K562 (cell line): ENCODE measurements around the gene GHDC. TPM values are rescaled to one million over a fixed set of nuclear protein-coding genes. Genes with fewer than 3 reads are reported as not detected.
A peak's percentile ranks its signal among the peaks of the same experiment; 100 is the strongest.

Experiments used
- CCNT2 ChIP-seq: IDR thresholded peaks from 2 replicates; pipeline ENCODE4 v1.6.1; 2011; ENCODE audit warnings: borderline replicate concordance, low read depth, mild to moderate bottlenecking, moderate library complexity, mixed read lengths, low read length; ENCODE audit not compliant: insufficient read length; ENCODE audit errors: extremely low read depth
- ETV1 ChIP-seq: fragments of 450-650 bp; conservative IDR thresholded peaks from 2 replicates; pipeline ENCODE4 v1.6.1; 2016; ENCODE audit warnings: missing genetic modification characterization, control low read depth, low read depth, missing compliant biosample characterization
- ETV6 ChIP-seq, 3 experiments: fragments of 150-350 bp in 1 of 3; sonication (generic) in 1 of 3; formaldehyde crosslinking in 1 of 3; IDR thresholded peaks; 2 replicates each; pipeline versions ENCODE4 v1.6.1 to v1.8.0; 2014 to 2022; ENCODE audit warnings: borderline replicate concordance in 2 of 3, low read depth in 2 of 3, antibody characterized with exemption in 1 of 3, low read length in 1 of 3, mild to moderate bottlenecking in 1 of 3, missing genetic modification reagents in 1 of 3
- L3MBTL2 ChIP-seq: fragments of 450-650 bp; IDR thresholded peaks from 2 replicates; pipeline ENCODE4 v1.6.1; 2016; ENCODE audit warnings: mild to moderate bottlenecking, moderate library complexity
- LARP7 ChIP-seq: fragments of 450-650 bp; IDR thresholded peaks from 2 replicates; pipeline ENCODE4 v1.6.1; 2016
- MCM7 ChIP-seq, 2 experiments: fragments of 450-650 bp; IDR thresholded peaks; 2 replicates each; pipeline ENCODE4 v1.6.1; 2016 to 2018
- NCOA1 ChIP-seq: fragments of 450-650 bp; IDR thresholded peaks from 2 replicates; pipeline ENCODE4 v1.6.1; 2016; ENCODE audit warnings: low read depth
- NEUROD1 ChIP-seq: fragments of 150-350 bp; IDR thresholded peaks from 2 replicates; pipeline ENCODE4 v1.6.1; 2014; ENCODE audit warnings: borderline replicate concordance, low read length, low read depth; ENCODE audit not compliant: partially characterized antibody
- POLR2AphosphoS5 ChIP-seq: IDR thresholded peaks from 2 replicates; pipeline ENCODE4 v1.6.1; 2011; ENCODE audit warnings: mild to moderate bottlenecking, low read depth, low read length, moderate library complexity; ENCODE audit not compliant: control insufficient read depth, insufficient read depth
- POLR2G ChIP-seq: fragments of 200-400 bp; formaldehyde crosslinking; IDR thresholded peaks from 2 replicates; pipeline ENCODE4 v1.6.1; 2017; ENCODE audit warnings: low read depth, mild to moderate bottlenecking, antibody characterized with exemption, low read length, moderate library complexity
- RFX5 ChIP-seq: IDR thresholded peaks from 2 replicates; pipeline ENCODE4 v1.6.1; 2011; ENCODE audit warnings: low read depth, mild to moderate bottlenecking, improper control_type of control experiment, low read length
- SAFB2 ChIP-seq: fragments of 200-400 bp; formaldehyde crosslinking; IDR thresholded peaks from 2 replicates; pipeline ENCODE4 v1.6.1; 2018; ENCODE audit warnings: borderline replicate concordance, low read length, low read depth, moderate library complexity; ENCODE audit not compliant: severe bottlenecking
- SUPT5H ChIP-seq: fragments of 450-650 bp; IDR thresholded peaks from 2 replicates; pipeline ENCODE4 v1.6.1; 2016
- TAF7 ChIP-seq: fragments of 450-650 bp; IDR thresholded peaks from 2 replicates; pipeline ENCODE4 v1.6.1; 2016; ENCODE audit warnings: missing genetic modification characterization, missing compliant biosample characterization
- TBL1XR1 ChIP-seq, 2 experiments: IDR thresholded peaks; 2 replicates each; pipeline ENCODE4 v1.6.1; 2012; ENCODE audit warnings: improper control_type of control experiment in 2 of 2, low read length in 2 of 2, mild to moderate bottlenecking in 1 of 2
- ZBTB7A ChIP-seq: IDR thresholded peaks from 2 replicates; pipeline ENCODE4 v1.6.1; 2011; ENCODE audit warnings: low read depth, mild to moderate bottlenecking, low read length, moderate library complexity, borderline replicate concordance; ENCODE audit not compliant: control insufficient read depth
- ZFPM2 ChIP-seq: fragments of 250-450 bp; sonication (Bioruptor Pico); IDR thresholded peaks from 2 replicates; pipeline ENCODE4 v1.5.1; 2022; ENCODE audit warnings: mild to moderate bottlenecking
- ZNF347 ChIP-seq: fragments of 450-650 bp; formaldehyde crosslinking; IDR thresholded peaks from 2 replicates; pipeline ENCODE4 v1.4.0; 2020; ENCODE audit warnings: low read depth, mild to moderate bottlenecking, moderate library complexity
- ZNF57 ChIP-seq: fragments of 450-650 bp; formaldehyde crosslinking; IDR thresholded peaks from 2 replicates; pipeline ENCODE4 v1.4.0; 2020; ENCODE audit warnings: mild to moderate bottlenecking, moderate library complexity
- ZNF589 ChIP-seq: fragments of 200-800 bp; sonication (Bioruptor generic); IDR thresholded peaks from 2 replicates; pipeline ENCODE4 v1.6.1; 2016; ENCODE audit warnings: low read depth, missing genetic modification characterization, missing compliant biosample characterization
- polyA plus RNA-seq, 8 experiments: library from polyadenylated mRNA; depleted of rRNA in 4 of 8; stranded (reverse) in 5 of 8; unstranded in 3 of 8; fragments of >200 nt; fragmentation: Nextera tagmentation in 2 of 8; fragmentation: Illumina TruSeq in 1 of 8; extraction: Ambion mirVana in 2 of 8; extraction: Trizol in 1 of 8; gene quantifications; 2 replicates each; pipeline versions ENCODE4 v1.2.1 to v1.2.3, GENCODE V29; 2011 to 2014; ENCODE audit warnings: inconsistent platforms in 1 of 8, missing spikeins in 1 of 8
- total RNA-seq, 7 experiments: library from RNA; depleted of rRNA in 6 of 7; stranded (reverse); fragments of >200 nt in 6 of 7; fragmentation: Illumina TruSeq in 2 of 7; extraction: Trizol in 2 of 7; gene quantifications; 2 replicates each; pipeline versions ENCODE4 v1.2.1 to v1.2.3, GENCODE V29; 2011 to 2021; ENCODE audit warnings: low replicate concordance in 1 of 7
- TF ChIP-seq, protein P1 (sequence below): fragments of 250-450 bp; sonication (Bioruptor Pico); IDR thresholded peaks from 2 replicates; pipeline ENCODE4 v1.9.0; 2021; ENCODE audit warnings: mild to moderate bottlenecking, inconsistent platforms
- TF ChIP-seq, protein P2 (sequence below): fragments of 450-650 bp; formaldehyde crosslinking; conservative IDR thresholded peaks from 2 replicates; pipeline ENCODE4 v1.4.0; 2022; ENCODE audit warnings: mild to moderate bottlenecking, missing genetic modification characterization

Gene GHDC
- total and polyA plus RNA-seq, 9 of the 15 experiments (the other 6 are each of a cell fraction or from before 2014, with no cell fraction given), result 0.65 to 23.2 (median 11.2) TPM

DNA sequence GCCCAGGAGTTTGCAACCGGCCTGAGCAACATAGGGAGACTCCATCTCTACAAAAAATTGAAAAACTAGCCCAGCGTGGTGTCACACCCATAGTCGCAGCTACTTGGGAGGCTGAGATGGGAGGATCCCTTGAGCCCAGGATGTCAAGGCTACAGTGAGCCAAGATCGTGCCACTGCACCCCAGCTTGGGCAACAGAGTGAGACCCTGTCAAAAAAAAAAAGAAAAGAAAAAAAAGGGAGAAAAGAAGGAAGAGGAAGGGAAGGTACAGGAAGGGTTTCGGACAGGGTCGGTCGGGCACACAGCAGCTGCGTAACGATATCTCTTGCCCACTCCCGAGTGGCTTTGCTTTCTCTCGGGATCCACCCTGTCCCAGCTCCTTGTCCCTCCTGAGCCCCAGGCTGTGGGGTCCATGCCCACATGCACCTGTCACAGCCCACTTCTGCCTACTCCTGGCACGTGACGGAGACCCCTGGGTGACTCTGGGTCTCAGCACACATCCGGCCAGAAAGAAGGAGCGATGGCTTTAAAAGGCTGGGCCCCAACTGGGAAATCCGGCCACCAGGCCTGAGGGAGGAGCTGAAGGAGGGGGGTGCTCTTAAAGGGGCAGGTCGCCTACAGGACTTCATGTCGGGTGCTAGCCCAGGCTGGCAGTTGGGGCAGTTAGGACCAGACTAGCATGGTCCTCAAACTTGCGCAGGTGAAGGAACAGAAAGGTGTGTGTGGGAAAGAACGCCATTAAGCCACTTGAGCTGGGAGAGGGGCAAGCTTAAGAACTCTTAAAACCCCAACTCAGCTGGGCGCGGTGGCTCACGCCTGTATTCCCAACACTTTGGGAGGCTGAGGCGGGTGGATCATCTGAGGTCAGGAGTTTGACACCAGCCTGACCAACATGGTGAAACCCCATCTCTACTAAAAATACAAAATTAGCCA, at the start of gene GHDC (continued):
- TF ChIP-seq ZNF589 (CRISPR knock-in tag), result no peak
- peak; percentile 37; the same call in 1 of the 2 replicates for TF ChIP-seq POLR2AphosphoS5
- TF ChIP-seq ETV1, result peak; percentile 91
- TF ChIP-seq POLR2G, result peak; percentile 72
- no peak for TF ChIP-seq MCM7 (IDR thresholded peaks at IDR 0.05)
- TF ChIP-seq NCOA1, result peak; percentile 54; the same call in 1 of the 2 replicates
- TF ChIP-seq ZFPM2, result no peak
- TF ChIP-seq ETV6 (IDR thresholded peaks at IDR 0.05; ENCODE audit: borderline replicate concordance in 1 of 2, low read depth in 2 of 2, low read length in 1 of 2), result no peak
- TF ChIP-seq ETV6 (CRISPR knock-in tag; IDR thresholded peaks at IDR 0.05; ENCODE audit: borderline replicate concordance), result no peak
- no peak for TF ChIP-seq RFX5
- TF ChIP-seq, protein P1, sequence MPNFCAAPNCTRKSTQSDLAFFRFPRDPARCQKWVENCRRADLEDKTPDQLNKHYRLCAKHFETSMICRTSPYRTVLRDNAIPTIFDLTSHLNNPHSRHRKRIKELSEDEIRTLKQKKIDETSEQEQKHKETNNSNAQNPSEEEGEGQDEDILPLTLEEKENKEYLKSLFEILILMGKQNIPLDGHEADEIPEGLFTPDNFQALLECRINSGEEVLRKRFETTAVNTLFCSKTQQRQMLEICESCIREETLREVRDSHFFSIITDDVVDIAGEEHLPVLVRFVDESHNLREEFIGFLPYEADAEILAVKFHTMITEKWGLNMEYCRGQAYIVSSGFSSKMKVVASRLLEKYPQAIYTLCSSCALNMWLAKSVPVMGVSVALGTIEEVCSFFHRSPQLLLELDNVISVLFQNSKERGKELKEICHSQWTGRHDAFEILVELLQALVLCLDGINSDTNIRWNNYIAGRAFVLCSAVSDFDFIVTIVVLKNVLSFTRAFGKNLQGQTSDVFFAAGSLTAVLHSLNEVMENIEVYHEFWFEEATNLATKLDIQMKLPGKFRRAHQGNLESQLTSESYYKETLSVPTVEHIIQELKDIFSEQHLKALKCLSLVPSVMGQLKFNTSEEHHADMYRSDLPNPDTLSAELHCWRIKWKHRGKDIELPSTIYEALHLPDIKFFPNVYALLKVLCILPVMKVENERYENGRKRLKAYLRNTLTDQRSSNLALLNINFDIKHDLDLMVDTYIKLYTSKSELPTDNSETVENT (CRISPR knock-in tag), result no peak
- TF ChIP-seq, protein P2, sequence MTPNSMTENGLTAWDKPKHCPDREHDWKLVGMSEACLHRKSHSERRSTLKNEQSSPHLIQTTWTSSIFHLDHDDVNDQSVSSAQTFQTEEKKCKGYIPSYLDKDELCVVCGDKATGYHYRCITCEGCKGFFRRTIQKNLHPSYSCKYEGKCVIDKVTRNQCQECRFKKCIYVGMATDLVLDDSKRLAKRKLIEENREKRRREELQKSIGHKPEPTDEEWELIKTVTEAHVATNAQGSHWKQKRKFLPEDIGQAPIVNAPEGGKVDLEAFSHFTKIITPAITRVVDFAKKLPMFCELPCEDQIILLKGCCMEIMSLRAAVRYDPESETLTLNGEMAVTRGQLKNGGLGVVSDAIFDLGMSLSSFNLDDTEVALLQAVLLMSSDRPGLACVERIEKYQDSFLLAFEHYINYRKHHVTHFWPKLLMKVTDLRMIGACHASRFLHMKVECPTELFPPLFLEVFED (CRISPR knock-in tag), result no peak
- TF ChIP-seq ZNF57 (CRISPR knock-in tag), result no peak
- TF ChIP-seq CCNT2, result no peak
- peak; percentile 70; the same call in 1 of the 2 replicates for TF ChIP-seq SUPT5H
- TF ChIP-seq SAFB2, result no peak
- TF ChIP-seq L3MBTL2, result peak; percentile 45; the same call in 1 of the 2 replicates
- peak; percentile 70; the same call in 1 of the 2 replicates for TF ChIP-seq ZBTB7A
- TF ChIP-seq TAF7 (tag), result peak; percentile 48
- TF ChIP-seq ZNF347 (CRISPR knock-in tag), result no peak
- no peak for TF ChIP-seq LARP7
- peak; percentile 21 to 52; a peak in 1 of 4 replicates for TF ChIP-seq TBL1XR1 (IDR thresholded peaks at IDR 0.05; ENCODE audit: low read length in 2 of 2)
- TF ChIP-seq NEUROD1, result peak; percentile 97
